ENCODE data around the gene MTR. TPM values are rescaled to one million over a fixed set of nuclear protein-coding genes. Genes with fewer than 3 reads are reported as not detected.

MTR gene
- total and polyA plus RNA-seq, 9 of the 15 experiments (the other 6 are each of a cell fraction or from before 2014, with no cell fraction given) = 3.4 to 44.3 (median 20.3) TPM

GRCh38 chr1:236914375-236914774 lies 119.3 kb downstream of the MTR start (continued):
- TF ChIP-seq RREB1 (CRISPR knock-in tag; IDR thresholded peaks at IDR 0.05) = no peak
- no peak for TF ChIP-seq HLTF (IDR thresholded peaks at IDR 0.05)
- no peak for TF ChIP-seq SRSF7 (optimal IDR thresholded peaks at IDR 0.05; ENCODE audit: low read depth, low read length)
- 0 out of 2 replicates have a peak, but pooled peaks have one; percentile 28 for TF ChIP-seq ZEB2 (IDR thresholded peaks at IDR 0.05)
- peak; percentile 99 for TF ChIP-seq ZNF766 (CRISPR knock-in tag; conservative IDR thresholded peaks at IDR 0.05)
- no peak for TF ChIP-seq ZNF224 (CRISPR knock-in tag; IDR thresholded peaks at IDR 0.05)
- no peak for TF ChIP-seq HEY1 (CRISPR knock-in tag; IDR thresholded peaks at IDR 0.05; ENCODE audit: borderline replicate concordance)
- no peak for TF ChIP-seq KDM2B (CRISPR knock-in tag; IDR thresholded peaks at IDR 0.05)
- TF ChIP-seq SIN3B (IDR thresholded peaks at IDR 0.05; ENCODE audit: low read depth) = no peak
- no peak for TF ChIP-seq PRPF4 (IDR thresholded peaks at IDR 0.05; ENCODE audit: insufficient read depth, low read depth, low read length, poor library complexity, severe bottlenecking)
- TF ChIP-seq MAFG (tag; conservative IDR thresholded peaks at IDR 0.05) = 0 out of 2 replicates have a peak, but pooled peaks have one; percentile 7
- no peak for TF ChIP-seq ZNF174 (CRISPR knock-in tag; IDR thresholded peaks at IDR 0.05)
- TF ChIP-seq ZNF76 (CRISPR knock-in tag; IDR thresholded peaks at IDR 0.05; ENCODE audit: borderline replicate concordance) = no peak
- TF ChIP-seq ZNF263 (CRISPR knock-in tag; IDR thresholded peaks at IDR 0.05; ENCODE audit: borderline replicate concordance) = no peak
- no peak for TF ChIP-seq RFX1 (IDR thresholded peaks at IDR 0.05)
- TF ChIP-seq MTA3 (IDR thresholded peaks at IDR 0.05; ENCODE audit: borderline replicate concordance) = peak; percentile 56; the same call in 1 of the 2 replicates
- no peak for TF ChIP-seq MCM3 (IDR thresholded peaks at IDR 0.05)
- peak; percentile 82; the same call in 1 of the 2 replicates for TF ChIP-seq KLF16 (IDR thresholded peaks at IDR 0.05)
- TF ChIP-seq, protein P1, sequence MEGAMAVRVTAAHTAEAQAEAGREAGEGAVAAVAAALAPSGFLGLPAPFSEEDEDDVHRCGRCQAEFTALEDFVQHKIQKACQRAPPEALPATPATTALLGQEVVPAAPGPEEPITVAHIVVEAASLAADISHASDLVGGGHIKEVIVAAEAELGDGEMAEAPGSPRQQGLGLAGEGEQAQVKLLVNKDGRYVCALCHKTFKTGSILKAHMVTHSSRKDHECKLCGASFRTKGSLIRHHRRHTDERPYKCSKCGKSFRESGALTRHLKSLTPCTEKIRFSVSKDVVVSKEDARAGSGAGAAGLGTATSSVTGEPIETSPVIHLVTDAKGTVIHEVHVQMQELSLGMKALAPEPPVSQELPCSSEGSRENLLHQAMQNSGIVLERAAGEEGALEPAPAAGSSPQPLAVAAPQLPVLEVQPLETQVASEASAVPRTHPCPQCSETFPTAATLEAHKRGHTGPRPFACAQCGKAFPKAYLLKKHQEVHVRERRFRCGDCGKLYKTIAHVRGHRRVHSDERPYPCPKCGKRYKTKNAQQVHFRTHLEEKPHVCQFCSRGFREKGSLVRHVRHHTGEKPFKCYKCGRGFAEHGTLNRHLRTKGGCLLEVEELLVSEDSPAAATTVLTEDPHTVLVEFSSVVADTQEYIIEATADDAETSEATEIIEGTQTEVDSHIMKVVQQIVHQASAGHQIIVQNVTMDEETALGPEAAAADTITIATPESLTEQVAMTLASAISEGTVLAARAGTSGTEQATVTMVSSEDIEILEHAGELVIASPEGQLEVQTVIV (CRISPR knock-in tag; IDR thresholded peaks at IDR 0.05; ENCODE audit: borderline replicate concordance) = no peak
- no peak for TF ChIP-seq DMBX1 (CRISPR knock-in tag; IDR thresholded peaks at IDR 0.05; ENCODE audit: borderline replicate concordance)
- TF ChIP-seq, protein P2, sequence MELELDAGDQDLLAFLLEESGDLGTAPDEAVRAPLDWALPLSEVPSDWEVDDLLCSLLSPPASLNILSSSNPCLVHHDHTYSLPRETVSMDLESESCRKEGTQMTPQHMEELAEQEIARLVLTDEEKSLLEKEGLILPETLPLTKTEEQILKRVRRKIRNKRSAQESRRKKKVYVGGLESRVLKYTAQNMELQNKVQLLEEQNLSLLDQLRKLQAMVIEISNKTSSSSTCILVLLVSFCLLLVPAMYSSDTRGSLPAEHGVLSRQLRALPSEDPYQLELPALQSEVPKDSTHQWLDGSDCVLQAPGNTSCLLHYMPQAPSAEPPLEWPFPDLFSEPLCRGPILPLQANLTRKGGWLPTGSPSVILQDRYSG (tag; conservative IDR thresholded peaks at IDR 0.05; ENCODE audit: low read depth) = no peak

Data from K562 (cell line).